MM.1S (cell line): ENCODE data around the gene UQCRHL.

Source experiments
- DNase-seq: peaks from one replicate; pipeline ENCODE4 v3.0.0-alpha.2; 2015
- H2AFZ ChIP-seq: fragments of 300-600 bp; sonication (generic); 2 replicates; pipeline ENCODE4 v1.6.0; 2016; ENCODE audit warnings: antibody characterized with exemption, low read length
- H3F3A ChIP-seq: fragments of 300-600 bp; sonication (generic); 2 replicates; pipeline ENCODE4 v1.6.1; 2016; ENCODE audit warnings: mild to moderate bottlenecking, antibody characterized with exemption, low read length, moderate library complexity, mixed read lengths; ENCODE audit not compliant: insufficient read depth
- H3K27ac ChIP-seq: fragments of 300-600 bp; sonication (generic); 2 replicates; pipeline ENCODE4 v1.5.1; 2016; ENCODE audit warnings: mild to moderate bottlenecking, low read length
- H3K27me3 ChIP-seq: fragments of 300-600 bp; sonication (generic); replicated peaks from 2 replicates; pipeline ENCODE4 v1.6.0; 2016; ENCODE audit warnings: low read length; ENCODE audit not compliant: insufficient read depth
- H3K36me3 ChIP-seq: fragments of 300-600 bp; sonication (generic); replicated peaks from 2 replicates; pipeline ENCODE4 v1.6.1; 2016; ENCODE audit warnings: mild to moderate bottlenecking, low read length, mixed read lengths; ENCODE audit not compliant: insufficient read depth
- H3K4me1 ChIP-seq: fragments of 300-600 bp; sonication (generic); 2 replicates; pipeline ENCODE4 v1.6.1; 2016; ENCODE audit warnings: low read length, mixed read lengths
- H3K4me2 ChIP-seq: fragments of 300-600 bp; sonication (generic); 2 replicates; pipeline ENCODE4 v1.6.0; 2016; ENCODE audit warnings: low read depth, low read length
- H3K4me3 ChIP-seq: fragments of 300-600 bp; sonication (generic); 2 replicates; pipeline ENCODE4 v1.5.1; 2016; ENCODE audit warnings: low read length, mixed read lengths
- H3K79me2 ChIP-seq: fragments of 300-600 bp; sonication (generic); 2 replicates; pipeline ENCODE4 v1.6.1; 2016; ENCODE audit warnings: mixed run types, low read length, mixed read lengths
- H3K9ac ChIP-seq: fragments of 300-600 bp; sonication (generic); 2 replicates; pipeline ENCODE4 v1.6.1; 2016; ENCODE audit warnings: low read length, mixed read lengths
- H3K9me2 ChIP-seq: fragments of 300-600 bp; sonication (generic); replicated peaks from 2 replicates; pipeline ENCODE4 v1.6.1; 2016; ENCODE audit warnings: mild to moderate bottlenecking, low read length, mixed read lengths; ENCODE audit not compliant: insufficient read depth
- H3K9me3 ChIP-seq: fragments of 300-600 bp; sonication (generic); replicated peaks from 2 replicates; pipeline ENCODE4 v1.6.1; 2016; ENCODE audit warnings: mild to moderate bottlenecking, low read length, mixed read lengths; ENCODE audit not compliant: insufficient read depth
- H4K20me1 ChIP-seq: fragments of 300-600 bp; sonication (generic); 2 replicates; pipeline ENCODE4 v1.6.1; 2016; ENCODE audit warnings: mild to moderate bottlenecking, low read length, moderate library complexity, mixed read lengths; ENCODE audit not compliant: insufficient read depth
- CTCF ChIP-seq: fragments of 300-600 bp; sonication (generic); IDR thresholded peaks from 2 replicates; pipeline ENCODE4 v1.5.1; 2016; ENCODE audit warnings: antibody characterized with exemption, low read length, mixed read lengths
- EZH2 ChIP-seq: fragments of 300-600 bp; sonication (generic); optimal IDR thresholded peaks from 2 replicates; pipeline ENCODE3; 2017; ENCODE audit warnings: low read depth, mild to moderate bottlenecking, antibody characterized with exemption, low read length, mixed read lengths
- EZH2phosphoT487 ChIP-seq: fragments of 300-600 bp; sonication (generic); IDR thresholded peaks from 2 replicates; pipeline ENCODE4 v1.6.1; 2018; ENCODE audit warnings: antibody characterized with exemption, low read length

Gene UQCRHL

GRCh38 chr1:15764890-15765289, 42.6 kb downstream of the UQCRHL start:
- Histone ChIP-seq H3F3A (no peaks in the 10 kb centered on the region), H3K4me3 (no peak overlapping the region), H3K36me3 (no peaks in the 10 kb centered on the region), H2AFZ (no peak overlapping the region), H3K9me2 (no peaks in the 10 kb centered on the region), H3K9ac (no peak overlapping the region), H3K4me1 (no peaks in the 10 kb centered on the region), H3K9me3 (no peaks in the 10 kb centered on the region), H3K27me3 (peaks cover 17% of the 10 kb centered on the region), H3K27ac (no peak overlapping the region), H3K4me2 (no peak overlapping the region), H4K20me1 (no peaks in the 10 kb centered on the region), H3K79me2 (no peaks in the 10 kb centered on the region)
- no peak for TF ChIP-seq CTCF
- no peak for TF ChIP-seq EZH2
- TF ChIP-seq EZH2phosphoT487, result no peak
- DNase-seq, result no peak

- Histone ChIP-seq H3K79me2 (no peaks in the 10 kb centered on the region), H2AFZ (no peak overlapping the region), H3K9ac (no peak overlapping the region), H3K9me2 (no peaks in the 10 kb centered on the region), H3K4me1 (no peaks in the 10 kb centered on the region), H3K4me3 (no peak overlapping the region), H3F3A (no peaks in the 10 kb centered on the region), H3K4me2 (no peak overlapping the region), H3K36me3 (no peaks in the 10 kb centered on the region), H3K27ac (no peak overlapping the region), H3K9me3 (no peaks in the 10 kb centered on the region), H4K20me1 (no peaks in the 10 kb centered on the region), H3K27me3 (peaks cover 23% of the 10 kb centered on the region)
- TF ChIP-seq EZH2phosphoT487 (no peak), EZH2 (no peak), CTCF (no peak)
- DNase-seq, result no peak
Measured at GRCh38 chr1:15764269-15764764, 43.1 kb downstream of the UQCRHL start.

- Histone ChIP-seq H2AFZ (no peak overlapping the region), H3K4me2 (no peak overlapping the region), H3K36me3 (no peaks in the 10 kb centered on the region), H3K9ac (no peak overlapping the region), H3K4me1 (no peaks in the 10 kb centered on the region), H3K9me3 (no peaks in the 10 kb centered on the region), H4K20me1 (no peaks in the 10 kb centered on the region), H3K79me2 (no peaks in the 10 kb centered on the region), H3K4me3 (no peak overlapping the region), H3F3A (no peaks in the 10 kb centered on the region), H3K27me3 (peaks cover 37% of the 10 kb centered on the region), H3K27ac (no peak overlapping the region), H3K9me2 (no peaks in the 10 kb centered on the region)
- DNase-seq, result no peak
- TF ChIP-seq EZH2 (no peak), EZH2phosphoT487 (no peak), CTCF (no peak)
Measured at GRCh38 chr1:15762546-15762945, 44.9 kb downstream of the UQCRHL start.
